UCSD-AML1 (cell line): ENCODE measurements around the gene GALNT17.

Source experiments
- DNase-seq: peaks from one replicate; lab custom pipeline; 2025; ENCODE audit not compliant: unreplicated experiment; lab: John Stamatoyannopoulos, UW

The GALNT17 gene

DNA sequence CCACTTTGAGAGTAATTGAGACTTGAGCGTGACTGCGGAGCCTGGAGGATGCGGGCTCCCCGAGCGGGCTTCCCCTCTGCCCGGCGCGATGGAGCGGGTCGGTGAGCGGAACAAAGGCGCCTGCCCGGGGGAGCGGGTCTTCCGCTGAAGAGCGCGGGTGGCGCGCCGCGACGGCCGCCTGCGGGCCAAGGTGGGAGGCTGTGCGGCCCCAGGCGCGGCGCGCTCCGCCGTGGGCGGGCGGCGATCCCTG lies at the start of gene GALNT17:
TSS of gene GALNT17 (plus strand) at position 18 of the 250 bp plus-strand sequence.
- no peak for DNase-seq

DNA sequence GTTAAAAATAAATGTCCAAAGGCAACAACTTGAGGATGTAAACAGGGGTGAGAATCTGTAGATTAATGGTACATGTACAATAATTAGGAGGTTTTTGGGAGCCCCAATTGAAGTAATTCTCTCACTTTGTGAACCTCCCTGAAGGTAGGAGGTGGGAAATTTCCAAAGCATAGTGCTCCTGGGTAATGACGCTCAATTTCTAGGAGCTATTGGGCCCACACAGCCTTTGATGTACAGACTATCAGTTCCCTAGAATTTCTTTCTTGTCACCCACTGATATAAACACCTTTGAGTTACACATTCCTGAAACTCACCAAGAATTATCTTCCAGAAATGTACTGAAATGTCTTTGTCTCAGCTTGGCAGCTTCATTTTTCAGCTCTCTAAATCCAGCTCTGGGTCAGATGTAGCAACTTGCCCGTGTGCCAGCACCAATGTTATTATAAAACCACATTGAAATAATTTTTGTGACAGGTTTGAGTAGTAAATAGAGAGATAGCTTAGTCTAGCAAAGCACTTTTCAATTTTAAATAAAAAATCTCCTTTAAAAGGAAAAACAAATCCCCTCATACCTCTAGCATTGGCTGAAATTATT lies 36.6 kb upstream of the GALNT17 start:
- DNase-seq: no peak

DNA sequence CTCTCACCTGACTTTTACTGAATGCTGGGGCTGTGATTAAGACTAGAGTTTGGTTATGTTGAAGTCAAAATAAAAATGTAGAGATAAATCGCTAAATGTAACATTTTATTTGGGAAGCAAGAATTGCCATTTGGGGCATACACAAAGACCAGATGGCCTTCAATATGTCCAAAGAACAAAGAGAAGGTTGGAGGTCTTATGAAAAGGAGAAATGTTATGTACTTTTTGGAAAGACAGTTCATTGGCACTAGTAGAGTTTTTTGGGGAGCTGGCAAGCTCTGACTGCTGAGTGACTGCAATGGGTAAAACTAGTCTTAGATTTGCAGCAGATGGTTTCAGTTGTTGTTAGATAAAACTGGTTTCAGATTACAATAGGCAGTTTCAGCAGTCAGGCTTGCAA lies 35.6 kb upstream of the GALNT17 start:
- no peak for DNase-seq

- no peak for DNase-seq
These were observed 25.7 kb upstream of the GALNT17 start for GRCh38 chr7:71106226-71106625.

GRCh38 chr7:71112436-71112835 lies 19.5 kb upstream of the GALNT17 start:
- DNase-seq: no peak

DNA sequence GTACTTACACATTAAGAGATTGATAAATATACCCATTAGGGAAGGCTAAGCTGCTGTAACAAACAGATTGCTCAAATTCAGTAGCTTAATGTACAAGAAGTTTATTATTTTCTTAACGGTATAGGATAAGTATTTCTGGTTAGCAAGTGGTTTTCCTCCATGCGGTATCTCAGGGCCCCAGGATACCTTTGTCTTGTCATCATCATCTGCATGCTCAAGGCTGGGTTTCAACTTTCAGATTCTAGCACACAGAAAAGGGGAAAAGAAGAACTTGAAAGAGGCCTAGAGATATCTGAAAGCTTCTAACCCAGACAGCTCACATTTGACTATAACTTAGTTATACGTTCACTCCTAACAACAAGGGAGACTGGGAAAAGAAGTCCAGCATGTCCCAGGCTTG lies 11.8 kb upstream of the GALNT17 start:
- DNase-seq: no peak

DNA sequence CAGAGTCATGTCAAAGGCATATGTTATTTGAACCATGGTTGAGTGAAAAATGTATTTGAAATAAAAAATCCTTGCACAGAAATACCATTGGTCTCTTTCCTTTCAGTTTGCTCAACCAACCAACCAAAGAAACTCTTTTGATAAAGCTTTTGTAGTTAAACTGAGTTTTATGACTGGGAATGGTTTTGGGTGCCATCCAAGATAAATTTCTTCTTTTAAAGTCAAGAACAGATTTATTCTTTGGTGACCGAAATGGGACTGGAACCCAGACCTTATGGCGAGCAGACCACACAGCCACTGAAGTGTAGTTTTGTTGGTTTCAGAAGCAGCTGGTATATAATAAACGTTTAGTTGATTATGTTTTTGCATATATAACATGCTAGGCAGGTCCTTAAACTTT lies 2.8 kb upstream of the GALNT17 start:
- no peak for DNase-seq

GRCh38 chr7:71130031-71130679 lies 1.8 kb upstream of the GALNT17 start:
- DNase-seq: no peak

DNA sequence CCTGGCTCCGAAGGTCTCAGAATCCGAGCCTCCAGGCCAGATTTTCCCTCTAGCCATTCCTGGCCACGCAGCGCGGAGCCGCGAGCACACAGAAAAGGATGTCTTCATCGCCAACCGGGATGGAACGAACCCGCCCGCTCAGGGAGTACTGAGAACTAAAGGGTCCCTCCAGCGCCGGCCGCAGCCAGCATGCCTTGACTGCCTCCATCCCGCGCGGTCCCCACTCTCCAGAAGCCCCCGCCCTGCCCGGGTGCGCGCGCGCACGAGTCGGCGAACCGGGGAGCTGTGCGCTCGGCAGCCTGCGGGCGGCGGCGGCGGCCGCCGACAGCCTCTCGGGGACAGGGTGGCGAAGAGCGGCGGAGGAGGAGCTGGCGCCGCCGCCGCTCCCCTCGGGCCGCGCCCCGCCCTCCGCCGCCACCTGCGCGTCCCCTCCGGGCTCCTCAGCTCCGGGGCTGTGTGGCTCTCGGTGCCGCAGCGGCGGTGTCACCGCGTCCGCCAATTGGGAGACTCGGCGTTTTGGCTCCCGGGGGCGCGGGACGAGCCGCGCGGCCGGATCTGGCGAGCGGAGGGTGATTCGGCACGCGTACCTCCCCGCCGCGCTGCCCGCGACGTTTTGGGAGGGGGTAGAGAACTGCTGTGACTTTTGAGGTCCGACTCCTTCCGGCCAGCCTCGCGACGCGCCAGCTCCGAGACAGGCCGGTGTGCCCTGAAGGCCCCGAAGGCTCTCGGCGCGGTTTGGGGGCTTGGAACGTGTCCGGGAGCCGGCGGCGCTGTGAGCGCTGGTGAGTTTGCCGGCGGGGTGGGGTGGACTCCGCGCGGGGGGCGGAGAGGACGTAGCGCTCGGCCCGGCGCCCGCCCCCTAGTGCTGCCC lies 453 bp upstream of the GALNT17 start:
- DNase-seq: no peak

GRCh38 chr7:71132377-71133231 lies 660 bp downstream of the GALNT17 start:
- no peak for DNase-seq

DNA sequence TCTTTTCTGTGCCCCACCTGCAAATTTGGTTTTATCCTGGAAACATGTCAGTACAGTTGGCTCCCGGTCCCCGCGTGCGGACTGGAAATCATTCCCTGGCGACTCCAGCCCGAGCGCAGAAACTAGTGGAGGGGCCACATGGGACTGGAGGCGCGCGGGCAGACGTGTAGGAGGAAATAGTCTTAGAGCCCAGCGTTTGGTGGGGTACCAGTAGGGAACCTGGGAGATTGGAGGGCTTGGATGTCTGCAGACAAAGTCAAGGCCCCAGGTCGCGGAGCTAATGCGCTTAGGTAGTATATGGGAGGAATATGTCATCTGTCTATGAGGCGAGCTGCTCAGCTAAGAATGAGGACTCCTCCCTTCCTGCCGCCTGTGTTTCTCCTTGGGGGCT lies 1.3 kb downstream of the GALNT17 start:
- no peak for DNase-seq

DNA sequence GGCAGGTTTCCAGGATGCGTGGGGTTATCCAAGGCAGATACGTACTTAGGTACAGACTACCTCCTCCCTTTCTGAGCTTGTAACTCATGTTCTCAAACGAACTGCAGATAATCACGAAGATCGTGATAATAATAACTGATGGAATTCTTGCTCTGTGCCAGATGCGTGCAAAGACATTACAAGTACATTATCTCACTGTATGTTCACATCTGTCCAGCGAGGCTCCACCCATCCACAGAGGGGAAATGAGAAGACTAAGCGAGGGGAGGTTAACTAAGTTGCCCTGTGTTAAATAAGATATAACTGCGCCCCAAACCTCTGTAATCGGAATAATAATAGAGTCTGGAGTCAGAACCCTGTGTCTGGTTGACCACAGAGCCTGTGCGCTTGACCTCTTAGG lies 1.9 kb downstream of the GALNT17 start:
- no peak for DNase-seq

- no peak for DNase-seq
These were observed 3.2 kb downstream of the GALNT17 start for GRCh38 chr7:71135116-71135515.

- DNase-seq: no peak
These were observed 3.7 kb downstream of the GALNT17 start for GRCh38 chr7:71135663-71136062.

- DNase-seq: no peak
These were observed 5.5 kb downstream of the GALNT17 start for GRCh38 chr7:71137479-71137878.

- DNase-seq: no peak
These were observed 8.3 kb downstream of the GALNT17 start for GRCh38 chr7:71140264-71140663.

DNA sequence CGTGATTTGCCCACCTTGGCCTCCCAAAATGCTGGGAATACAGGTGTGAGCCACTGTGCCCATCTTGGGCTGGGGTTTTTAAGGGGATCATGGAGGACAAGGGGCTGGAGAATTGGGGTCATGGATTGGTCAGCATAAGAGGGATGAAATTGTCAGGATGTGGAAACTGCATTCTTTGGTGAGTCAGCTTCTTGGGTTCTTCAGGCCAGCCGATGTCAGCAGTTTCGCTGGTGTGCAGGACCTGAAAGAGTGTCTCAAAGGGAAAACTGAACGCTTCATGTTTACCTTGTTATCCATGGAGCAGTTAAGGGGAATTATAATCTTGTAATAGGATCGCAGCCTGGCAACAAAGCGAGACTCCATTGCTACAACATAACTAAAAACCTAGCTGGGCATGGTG lies 13.0 kb downstream of the GALNT17 start:
- DNase-seq: no peak

DNA sequence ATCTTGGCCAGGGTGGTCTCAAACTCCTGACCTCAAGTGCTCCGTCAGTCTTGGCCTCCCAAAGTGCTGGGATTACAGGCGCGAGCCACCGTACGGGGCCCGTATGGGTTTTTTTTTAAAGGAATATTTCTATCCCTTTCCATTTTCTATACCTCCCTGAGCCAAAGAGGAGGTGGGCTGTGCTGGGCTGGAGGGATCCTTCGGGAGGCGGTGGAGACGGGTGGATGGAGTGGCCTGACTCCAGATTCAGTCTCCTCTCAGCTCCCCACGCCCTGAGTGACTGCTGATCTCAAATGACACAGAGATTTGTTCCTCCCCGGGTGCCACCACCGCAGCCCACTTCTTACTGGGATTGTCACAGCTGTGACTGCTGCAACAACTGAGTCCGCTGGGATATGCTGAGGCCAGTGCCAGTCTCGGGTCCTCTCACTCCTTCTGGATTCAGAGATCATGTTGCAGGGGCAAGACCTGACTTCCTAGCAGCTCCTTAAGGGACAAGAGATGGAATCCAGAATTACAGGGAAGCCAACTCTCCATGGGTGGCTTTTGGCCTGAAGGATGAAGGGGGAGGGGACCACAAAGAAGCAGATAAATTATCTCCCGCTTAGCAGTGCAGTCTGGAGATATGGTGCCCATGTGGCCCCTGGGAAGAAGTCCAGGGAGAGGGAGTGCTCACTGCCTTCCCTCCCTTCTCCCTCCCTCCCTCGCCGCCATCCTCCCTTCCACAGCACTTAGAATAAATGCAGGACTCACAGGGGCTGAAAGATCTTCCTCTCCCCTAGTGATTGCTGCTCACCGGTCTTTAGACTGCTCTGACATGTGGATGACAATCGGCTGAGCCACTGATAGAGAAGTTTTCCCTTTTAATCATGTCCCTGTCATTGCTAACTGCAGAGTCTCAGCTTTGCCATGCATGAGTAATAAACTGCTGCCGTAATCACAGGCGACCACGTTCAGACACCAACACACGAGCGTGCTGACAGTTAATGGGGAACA lies 14.3 kb downstream of the GALNT17 start:
- no peak for DNase-seq

GRCh38 chr7:71148098-71148497 lies 16.2 kb downstream of the GALNT17 start:
- DNase-seq: no peak

DNA sequence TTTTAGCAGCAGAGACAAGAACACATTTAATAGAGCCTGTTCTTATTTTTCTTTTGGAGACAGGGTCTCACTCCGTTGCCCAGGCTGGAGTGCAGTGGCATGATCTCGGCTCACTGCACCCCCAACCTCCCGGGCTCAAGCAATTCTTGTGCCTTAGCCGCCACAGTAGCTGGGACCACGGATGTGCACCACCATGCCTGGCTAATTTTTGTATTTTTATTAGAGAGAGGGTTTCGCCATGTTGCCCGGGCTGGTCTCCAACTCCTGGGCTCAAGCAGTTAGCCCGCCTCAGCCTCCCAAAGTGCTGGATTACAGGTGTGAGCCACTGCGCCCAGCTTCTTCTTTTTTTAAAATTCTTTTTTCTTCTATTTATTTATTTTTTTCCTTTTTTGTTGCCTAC lies 23.3 kb downstream of the GALNT17 start:
- no peak for DNase-seq
